Rectal smooth muscle tissue (tissue), 1 donor: ENCODE results near the gene SPTBN5.

ENCODE experiments used
- H3K27ac ChIP-seq: one replicate; pipeline ENCODE4 v1.7.0; 2013; ENCODE audit warnings: low read depth, low read length, inconsistent platforms
- H3K27me3 ChIP-seq: one replicate; pipeline ENCODE4 v1.7.0; 2013; ENCODE audit warnings: low read length; ENCODE audit not compliant: control insufficient read depth, insufficient read depth
- H3K36me3 ChIP-seq: one replicate; pipeline ENCODE4 v1.7.0; 2013; ENCODE audit warnings: low read length; ENCODE audit not compliant: control insufficient read depth, insufficient read depth
- H3K4me1 ChIP-seq: one replicate; pipeline ENCODE4 v1.7.0; 2013; ENCODE audit warnings: low read length; ENCODE audit not compliant: control insufficient read depth, insufficient read depth
- H3K4me3 ChIP-seq: one replicate; pipeline ENCODE4 v1.7.0; 2013; ENCODE audit warnings: low read length
- H3K9ac ChIP-seq: one replicate; pipeline ENCODE4 v1.7.0; 2013; ENCODE audit warnings: low read length

SPTBN5 gene

GRCh38 chr15:41825145-41825544 is 68.7 kb downstream of the SPTBN5 start:
- Histone ChIP-seq H3K4me1 (peaks cover 8% of the 10 kb centered on the region), H3K27ac (no peak overlapping the region), H3K4me3 (no peak overlapping the region), H3K9ac (no peak overlapping the region), H3K36me3 (peaks cover 10% of the 10 kb centered on the region), H3K27me3 (no peaks in the 10 kb centered on the region)

- Histone ChIP-seq H3K4me3 (no peak overlapping the region), H3K36me3 (peaks cover 15% of the 10 kb centered on the region), H3K27me3 (no peaks in the 10 kb centered on the region), H3K4me1 (peaks cover 8% of the 10 kb centered on the region), H3K9ac (no peak overlapping the region), H3K27ac (no peak overlapping the region)
These were observed 69.6 kb downstream of the SPTBN5 start for GRCh38 chr15:41824062-41824745.

GRCh38 chr15:41823502-41823901 is 70.4 kb downstream of the SPTBN5 start:
- Histone ChIP-seq H3K36me3 (peaks cover 22% of the 10 kb centered on the region), H3K27ac (no peak overlapping the region)

GRCh38 chr15:41822957-41823356 is 70.9 kb downstream of the SPTBN5 start:
- H3K27me3 ChIP-seq = no peaks in the 10 kb centered on the region
- peaks cover 28% of the 10 kb centered on the region for H3K36me3 ChIP-seq
- H3K4me1 ChIP-seq = no peaks in the 10 kb centered on the region
- H3K4me3 ChIP-seq = no peak overlapping the region
- H3K9ac ChIP-seq = no peak overlapping the region
- H3K27ac ChIP-seq = no peak overlapping the region

More at GRCh38 chr15:41823502-41823901, 70.4 kb downstream of the SPTBN5 start:
- H3K27me3 ChIP-seq = no peaks in the 10 kb centered on the region
- H3K4me1 ChIP-seq = peaks cover 1% of the 10 kb centered on the region
- no peak overlapping the region for H3K9ac ChIP-seq
- H3K4me3 ChIP-seq = no peak overlapping the region

- H3K4me1 ChIP-seq = no peaks in the 10 kb centered on the region
- H3K27ac ChIP-seq = no peak overlapping the region
- H3K9ac ChIP-seq = no peak overlapping the region
- H3K27me3 ChIP-seq = no peaks in the 10 kb centered on the region
- no peak overlapping the region for H3K4me3 ChIP-seq
- peaks cover 33% of the 10 kb centered on the region for H3K36me3 ChIP-seq
These were observed 71.4 kb downstream of the SPTBN5 start for GRCh38 chr15:41822471-41822870.

GRCh38 chr15:41821831-41822230 is 72.0 kb downstream of the SPTBN5 start:
- no peaks in the 10 kb centered on the region for H3K27me3 ChIP-seq
- H3K4me3 ChIP-seq = no peak overlapping the region
- no peak overlapping the region for H3K9ac ChIP-seq
- no peak overlapping the region for H3K27ac ChIP-seq
- no peaks in the 10 kb centered on the region for H3K4me1 ChIP-seq
- peaks cover 37% of the 10 kb centered on the region for H3K36me3 ChIP-seq

GRCh38 chr15:41820791-41821423 is 72.9 kb downstream of the SPTBN5 start:
- Histone ChIP-seq H3K36me3 (peaks cover 41% of the 10 kb centered on the region), H3K4me1 (no peaks in the 10 kb centered on the region), H3K27me3 (no peaks in the 10 kb centered on the region), H3K4me3 (no peak overlapping the region), H3K27ac (no peak overlapping the region), H3K9ac (no peak overlapping the region)

GRCh38 chr15:41819455-41820050 is 74.3 kb downstream of the SPTBN5 start:
- Histone ChIP-seq H3K36me3 (peaks cover 46% of the 10 kb centered on the region), H3K27ac (no peak overlapping the region), H3K9ac (no peak overlapping the region), H3K4me1 (no peaks in the 10 kb centered on the region), H3K27me3 (no peaks in the 10 kb centered on the region), H3K4me3 (no peak overlapping the region)

- H3K27me3 ChIP-seq = no peaks in the 10 kb centered on the region
- no peaks in the 10 kb centered on the region for H3K4me1 ChIP-seq
- peaks cover 51% of the 10 kb centered on the region for H3K36me3 ChIP-seq
- no peak overlapping the region for H3K4me3 ChIP-seq
- H3K27ac ChIP-seq = no peak overlapping the region
- no peak overlapping the region for H3K9ac ChIP-seq
These were observed 76.1 kb downstream of the SPTBN5 start for GRCh38 chr15:41817781-41818180.

GRCh38 chr15:41817327-41817726 is 76.5 kb downstream of the SPTBN5 start:
- Histone ChIP-seq H3K4me1 (no peaks in the 10 kb centered on the region), H3K4me3 (no peak overlapping the region), H3K9ac (no peak overlapping the region), H3K27ac (no peak overlapping the region), H3K36me3 (peaks cover 55% of the 10 kb centered on the region), H3K27me3 (no peaks in the 10 kb centered on the region)

GRCh38 chr15:41816788-41817187 is 77.1 kb downstream of the SPTBN5 start:
- Histone ChIP-seq H3K27ac (no peak overlapping the region), H3K9ac (no peak overlapping the region), H3K4me1 (no peaks in the 10 kb centered on the region), H3K27me3 (no peaks in the 10 kb centered on the region), H3K36me3 (peaks cover 54% of the 10 kb centered on the region), H3K4me3 (no peak overlapping the region)

- Histone ChIP-seq H3K4me3 (no peak overlapping the region), H3K9ac (no peak overlapping the region), H3K36me3 (peaks cover 47% of the 10 kb centered on the region)
These were observed 79.3 kb downstream of the SPTBN5 start for GRCh38 chr15:41814534-41814933.

More at GRCh38 chr15:41814534-41814933, 79.3 kb downstream of the SPTBN5 start:
- no peaks in the 10 kb centered on the region for H3K27me3 ChIP-seq
- no peaks in the 10 kb centered on the region for H3K4me1 ChIP-seq
- H3K27ac ChIP-seq = no peak overlapping the region
